Adrenal gland (tissue), 5 donors: Measurements from ENCODE around the gene GNB1L.

Experiments
- POLR2A ChIP-seq, 2 donors: fragments of 450-650 bp; IDR thresholded peaks; one replicate each; pipeline ENCODE4 v1.6.1; 2017; ENCODE audit warnings: antibody characterized with exemption in 2 of 2, mild to moderate bottlenecking in 2 of 2, moderate library complexity in 1 of 2
- TF ChIP-seq, protein P1 (sequence below), 6 experiments: fragments of 450-650 bp in 4 of 6; fragments of 200-600 bp in 2 of 6; sonication (generic) in 1 of 6; IDR thresholded peaks; 1 replicate in 5 of 6; 2 replicates in 1 of 6; pipeline versions ENCODE4 v1.5.1 to v1.8.0; 2016 to 2021; ENCODE audit warnings: antibody characterized with exemption in 6 of 6, mild to moderate bottlenecking in 2 of 6, moderate library complexity in 1 of 6
- donor health status: DM: no; HTN: no; CAD: no.

DNA sequence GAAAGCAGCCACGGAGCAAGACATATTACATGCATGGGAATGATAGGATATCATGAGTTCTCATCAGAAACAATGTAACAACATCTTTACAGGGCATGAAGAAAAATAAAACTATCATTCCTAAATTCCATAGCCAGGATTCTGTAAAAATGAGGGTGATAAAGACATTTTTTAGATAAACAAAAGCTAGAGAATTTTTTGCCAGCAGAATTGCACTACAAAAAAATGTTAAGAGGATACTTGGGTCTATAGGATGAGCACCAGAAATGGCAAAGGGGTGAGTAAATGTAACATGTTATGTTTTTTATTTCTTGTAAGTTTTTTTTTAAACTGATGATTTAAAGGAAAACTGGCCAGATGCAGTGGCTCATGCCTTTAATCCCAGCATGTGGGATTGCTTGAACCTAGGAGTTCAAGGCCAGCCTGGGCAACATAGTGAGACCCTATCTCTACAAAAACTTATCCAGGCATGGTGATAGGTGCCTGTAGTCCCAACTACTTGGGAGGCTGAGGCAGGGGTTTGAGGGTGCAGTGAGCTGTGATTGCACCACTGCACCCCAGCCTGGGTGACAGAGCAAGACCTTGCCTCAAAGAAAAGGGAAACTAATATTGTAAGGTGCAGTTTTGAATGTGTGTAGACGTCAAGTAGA, 60.9 kb downstream of the GNB1L start:
- TF ChIP-seq, protein P1, sequence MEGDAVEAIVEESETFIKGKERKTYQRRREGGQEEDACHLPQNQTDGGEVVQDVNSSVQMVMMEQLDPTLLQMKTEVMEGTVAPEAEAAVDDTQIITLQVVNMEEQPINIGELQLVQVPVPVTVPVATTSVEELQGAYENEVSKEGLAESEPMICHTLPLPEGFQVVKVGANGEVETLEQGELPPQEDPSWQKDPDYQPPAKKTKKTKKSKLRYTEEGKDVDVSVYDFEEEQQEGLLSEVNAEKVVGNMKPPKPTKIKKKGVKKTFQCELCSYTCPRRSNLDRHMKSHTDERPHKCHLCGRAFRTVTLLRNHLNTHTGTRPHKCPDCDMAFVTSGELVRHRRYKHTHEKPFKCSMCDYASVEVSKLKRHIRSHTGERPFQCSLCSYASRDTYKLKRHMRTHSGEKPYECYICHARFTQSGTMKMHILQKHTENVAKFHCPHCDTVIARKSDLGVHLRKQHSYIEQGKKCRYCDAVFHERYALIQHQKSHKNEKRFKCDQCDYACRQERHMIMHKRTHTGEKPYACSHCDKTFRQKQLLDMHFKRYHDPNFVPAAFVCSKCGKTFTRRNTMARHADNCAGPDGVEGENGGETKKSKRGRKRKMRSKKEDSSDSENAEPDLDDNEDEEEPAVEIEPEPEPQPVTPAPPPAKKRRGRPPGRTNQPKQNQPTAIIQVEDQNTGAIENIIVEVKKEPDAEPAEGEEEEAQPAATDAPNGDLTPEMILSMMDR (IDR thresholded peaks at IDR 0.05), result no peak
- TF ChIP-seq POLR2A (IDR thresholded peaks at IDR 0.05), result no peak
